Measurements from ENCODE around the gene EDC3.
"Not testable (repeated sequence)": the region's sequence is repeated elsewhere in the genome, so short reads cannot be mapped to it uniquely, and the experiment has no call there.

The EDC3 gene

GRCh38 chr15:74709892-74710291, 14.1 kb upstream of the EDC3 start:
- no peak for DNase-seq

GRCh38 chr15:74709011-74709410, 13.2 kb upstream of the EDC3 start:
- peak; percentile 71 for DNase-seq

- no peak for DNase-seq
Observed at GRCh38 chr15:74696808-74697207, 984 bp upstream of the EDC3 start.

GRCh38 chr15:74696398-74696729, 540 bp upstream of the EDC3 start:
- DNase-seq, result no peak

GRCh38 chr15:74692327-74692726, 3.5 kb downstream of the EDC3 start:
- no peak for DNase-seq

- DNase-seq, result no peak
Observed at GRCh38 chr15:74683758-74684157, 12.1 kb downstream of the EDC3 start.

GRCh38 chr15:74682954-74683353, 12.9 kb downstream of the EDC3 start:
- DNase-seq, result no peak

GRCh38 chr15:74680456-74680855, 15.4 kb downstream of the EDC3 start:
- peak; percentile 22 for DNase-seq

GRCh38 chr15:74676801-74677200, 19.0 kb downstream of the EDC3 start:
- no peak for DNase-seq

GRCh38 chr15:74674161-74674560, 21.7 kb downstream of the EDC3 start:
- DNase-seq, result no peak

- DNase-seq, result no peak
Observed at GRCh38 chr15:74669627-74670026, 26.2 kb downstream of the EDC3 start.

GRCh38 chr15:74667975-74668374, 27.8 kb downstream of the EDC3 start:
- no peak for DNase-seq

- no peak for DNase-seq
Observed at GRCh38 chr15:74664670-74665069, 31.2 kb downstream of the EDC3 start.

GRCh38 chr15:74664028-74664616, 31.7 kb downstream of the EDC3 start:
- peak; percentile 35 for DNase-seq

GRCh38 chr15:74663303-74664027, 32.4 kb downstream of the EDC3 start:
- DNase-seq, result no peak

- DNase-seq, result no peak
Observed at GRCh38 chr15:74662064-74662860, 33.6 kb downstream of the EDC3 start.

GRCh38 chr15:74661280-74661679, 34.5 kb downstream of the EDC3 start:
- DNase-seq, result not testable (repeated sequence)

GRCh38 chr15:74657846-74658245, 38.0 kb downstream of the EDC3 start:
- DNase-seq, result no peak

- no peak for DNase-seq
Observed at GRCh38 chr15:74656935-74657535, 38.8 kb downstream of the EDC3 start.

- DNase-seq, result no peak
Observed at GRCh38 chr15:74655424-74655823, 40.4 kb downstream of the EDC3 start.

- DNase-seq, result no peak
Observed at GRCh38 chr15:74653426-74654102, 42.3 kb downstream of the EDC3 start.

GRCh38 chr15:74651242-74651741, 44.5 kb downstream of the EDC3 start:
- no peak for DNase-seq

All from inflammatory macrophage treated with lipopolysaccharide for 4 hours (primary cell).